K562 (cell line): ENCODE measurements around the gene PPP2R1B. TPM values are rescaled to one million over a fixed set of nuclear protein-coding genes. Genes with fewer than 3 reads are reported as not detected.

Experiments
- ATAC-seq: fragments of 200-7000 bp; cut with Tn5 transposase; 3 replicates; pipeline ENCODE4 v1.9.1; 2020; ENCODE audit warnings: moderate library complexity
- BruUV-seq: library from RNA; stranded (reverse); fragments of 400-500 nt; replicated peaks from 2 replicates; lab custom pipeline; 2021; lab: Mats Ljungman, UMichigan
- CTCF ChIA-PET: fragments of 300-600 bp; formaldehyde crosslinking; extraction: SDS; loops from one replicate; lab custom pipeline; 2021; ENCODE audit warnings: low intra/inter-chr PET ratio; lab: Yijun Ruan, JAX
- POLR2A ChIA-PET: fragments of 300-600, 350-650 bp; sonication (Branson Sonifier 250); formaldehyde crosslinking; extraction: SDS; loops from one replicate; lab custom pipeline; 2021; ENCODE audit warnings: antibody characterized with exemption, inconsistent platforms; lab: Yijun Ruan, JAX
- DNase-seq, 4 experiments: peaks; one replicate each; pipeline versions ENCODE4 v3.0.0 to v3.0.0-alpha.2; 2011 to 2018; ENCODE audit warnings: low spot score in 3 of 4, mixed read lengths in 3 of 4; ENCODE audit errors: extremely low read depth in 1 of 4
- FAIRE-seq: peaks from 2 replicates; lab custom pipeline; 2011; peaks lifted over from hg19 to GRCh38; lab: Jason Lieb, UNC
- H2AFZ ChIP-seq: 2 replicates; pipeline ENCODE4 v1.6.0; 2011; ENCODE audit warnings: low read depth, low read length, control low read depth, inconsistent platforms
- H3K27ac ChIP-seq: fragments of 200-600 bp; 3 replicates; pipeline ENCODE4 v1.8.0; 2011; ENCODE audit warnings: low read depth, mild to moderate bottlenecking, control low read depth, inconsistent platforms, low read length, moderate library complexity, mixed read lengths; ENCODE audit errors: extremely low read depth
- H3K27me3 ChIP-seq, 2 experiments: fragments of 300-600 bp in 1 of 2; 2 replicates in 1 of 2; 3 replicates in 1 of 2; pipeline versions ENCODE4 v1.6.0 to v1.8.0; 2011; ENCODE audit warnings: inconsistent platforms in 2 of 2, low read length in 2 of 2, mild to moderate bottlenecking in 1 of 2, mixed read lengths in 1 of 2, moderate library complexity in 1 of 2; ENCODE audit not compliant: control insufficient read depth in 2 of 2, insufficient read depth in 2 of 2
- H3K36me3 ChIP-seq: fragments of 300-600 bp; 3 replicates; pipeline ENCODE4 v1.8.0; 2011; ENCODE audit warnings: mild to moderate bottlenecking, low read length, inconsistent platforms; ENCODE audit not compliant: control insufficient read depth, insufficient read depth
- H3K4me1 ChIP-seq, 2 experiments: fragments of 200-600 bp in 1 of 2; replicated peaks in 1 of 2; 2 replicates in 1 of 2; 3 replicates in 1 of 2; pipeline versions ENCODE4 v1.5.1 to v1.8.0; 2011; ENCODE audit warnings: inconsistent platforms in 2 of 2, low read length in 2 of 2, mild to moderate bottlenecking in 1 of 2, mixed read lengths in 1 of 2, moderate library complexity in 1 of 2; ENCODE audit not compliant: control insufficient read depth in 2 of 2, insufficient read depth in 2 of 2
- H3K4me2 ChIP-seq: 2 replicates; pipeline ENCODE4 v1.6.1; 2011; ENCODE audit warnings: low read length, control low read depth, inconsistent platforms, mixed read lengths; ENCODE audit not compliant: insufficient read depth
- H3K4me3 ChIP-seq: fragments of 200-600 bp; sonication (generic), shearing (Covaris generic); 2 replicates; pipeline ENCODE4 v1.5.1; 2016; ENCODE audit warnings: control low read depth, inconsistent platforms
- H3K79me2 ChIP-seq: fragments of 200-600 bp; 3 replicates; pipeline ENCODE4 v1.8.0; 2011; ENCODE audit warnings: low read length, inconsistent platforms; ENCODE audit not compliant: control insufficient read depth, insufficient read depth
- H3K9ac ChIP-seq, 2 experiments: 2 replicates each; pipeline versions ENCODE4 v1.6.0 to v1.6.1; 2011; ENCODE audit warnings: low read depth in 2 of 2, low read length in 2 of 2, control low read depth in 1 of 2, inconsistent platforms in 1 of 2, mild to moderate bottlenecking in 1 of 2, mixed read lengths in 1 of 2; ENCODE audit not compliant: insufficient read depth in 1 of 2
- H3K9me1 ChIP-seq: one replicate; pipeline ENCODE4 v1.6.0; 2011; ENCODE audit warnings: inconsistent platforms, mild to moderate bottlenecking, low read length, moderate library complexity; ENCODE audit not compliant: control insufficient read depth, insufficient read depth
- H3K9me3 ChIP-seq: replicated peaks from 2 replicates; pipeline ENCODE4 v1.5.1; 2011; ENCODE audit warnings: low read depth, low read length, inconsistent platforms; ENCODE audit not compliant: control insufficient read depth, insufficient read depth
- H4K20me1 ChIP-seq: replicated peaks from 2 replicates; pipeline ENCODE4 v1.6.1; 2011; ENCODE audit warnings: low read length, inconsistent platforms, mixed read lengths; ENCODE audit not compliant: control insufficient read depth, insufficient read depth
- POLR2AphosphoS2 ChIP-seq: IDR thresholded peaks from 2 replicates; pipeline ENCODE4 v1.6.1; 2012; ENCODE audit warnings: low read length, improper control_type of control experiment
- WGBS: fragments of 100-300 bp; shearing (Covaris generic); methylation state at CpG from one replicate; pipeline ENCODE4 v1.1.6; 2016; ENCODE audit warnings: low coverage, mixed read lengths; ENCODE audit not compliant: insufficient coverage; ENCODE audit errors: missing lambda C conversion rate; 5-methylcytosine and 5-hydroxymethylcytosine counted together
- in situ Hi-C: fragments of 300-500 bp; cut with MboI; formaldehyde crosslinking; loops from 4 replicates; pipeline ENCODE4 v1.15.0; 2018; ENCODE audit warnings: inconsistent platforms, mixed read lengths
- intact Hi-C: fragments of 100-400 bp; cut with micrococcal nuclease; formaldehyde crosslinking; loops from 2 replicates; pipeline ENCODE4 v1.14.2; 2022
- polyA plus RNA-seq, 8 experiments: library from polyadenylated mRNA; depleted of rRNA in 4 of 8; stranded (reverse) in 5 of 8; unstranded in 3 of 8; fragments of >200 nt; fragmentation: Nextera tagmentation in 2 of 8; fragmentation: Illumina TruSeq in 1 of 8; extraction: Ambion mirVana in 2 of 8; extraction: Trizol in 1 of 8; gene quantifications; 2 replicates each; pipeline versions ENCODE4 v1.2.1 to v1.2.3, GENCODE V29; 2011 to 2014; ENCODE audit warnings: inconsistent platforms in 1 of 8, missing spikeins in 1 of 8
- total RNA-seq, 7 experiments: library from RNA; depleted of rRNA in 6 of 7; stranded (reverse); fragments of >200 nt in 6 of 7; fragmentation: Illumina TruSeq in 2 of 7; extraction: Trizol in 2 of 7; gene quantifications; 2 replicates each; pipeline versions ENCODE4 v1.2.1 to v1.2.3, GENCODE V29; 2011 to 2021; ENCODE audit warnings: low replicate concordance in 1 of 7
- TF ChIP-seq, protein P1 (sequence below), 3 experiments: fragments of 200-800 bp in 1 of 3; fragments of 250-450 bp in 1 of 3; fragments of 450-650 bp in 1 of 3; sonication (Bioruptor Pico) in 1 of 3; sonication (Bioruptor generic) in 1 of 3; formaldehyde crosslinking in 1 of 3; IDR thresholded peaks; 2 replicates each; pipeline versions ENCODE4 v1.6.1 to v1.8.0; 2016 to 2022; ENCODE audit warnings: mild to moderate bottlenecking in 2 of 3, missing genetic modification characterization in 2 of 3, missing compliant biosample characterization in 1 of 3, moderate library complexity in 1 of 3

PPP2R1B gene
- total and polyA plus RNA-seq, 9 of the 15 experiments (the other 6 are each of a cell fraction or from before 2014, with no cell fraction given), result 24.6 to 68.5 (median 39.8) TPM

DNA sequence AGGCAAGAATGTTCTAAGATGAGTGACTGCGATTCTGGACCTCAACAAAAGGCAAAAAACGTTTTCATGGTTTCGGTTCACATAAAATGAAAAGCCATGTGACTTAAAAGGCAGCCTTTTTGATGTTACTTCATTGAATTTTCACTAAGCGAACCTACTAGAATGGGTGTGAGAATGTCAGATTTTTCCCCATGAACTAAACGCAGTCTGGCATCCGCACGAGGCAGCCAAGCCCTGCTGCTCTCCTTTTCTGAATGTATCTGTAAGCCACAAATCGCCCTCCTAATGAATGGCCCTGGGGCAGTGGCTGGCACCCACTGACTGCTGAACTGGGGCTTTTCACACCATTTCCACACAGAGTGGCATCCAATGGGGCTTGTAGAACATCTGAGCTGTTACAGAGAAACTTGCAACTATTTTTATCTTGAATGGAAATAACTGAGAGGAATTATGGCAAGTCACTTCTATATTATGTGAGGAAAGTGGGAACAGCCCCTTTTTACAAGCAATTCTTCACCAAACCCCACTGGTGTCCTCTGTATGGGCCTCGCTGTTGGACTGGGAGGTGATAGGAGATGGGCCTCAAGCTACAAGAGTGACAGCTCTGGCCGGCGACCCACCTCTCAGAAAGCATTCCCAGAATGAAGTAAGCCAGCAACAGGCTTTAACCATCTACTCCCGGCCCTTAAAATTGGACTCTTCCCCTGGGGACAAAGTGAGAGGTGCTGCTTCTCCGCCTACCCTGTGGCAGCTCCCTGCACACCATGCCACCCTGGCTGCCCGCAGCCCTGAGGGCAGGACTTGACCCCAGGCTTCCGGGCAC, 29.4 kb downstream of the PPP2R1B start:
- FAIRE-seq (no peak), DNase-seq (no peak), ATAC-seq (no peak)
- no peaks in the 10 kb centered on the region for H3K79me2 ChIP-seq
- ChIA-PET POLR2A (interaction anchor here (0.8 kb wide), 1 partner anchor 17 kb away, joined by 3 read pairs; no protein-coding TSS in a partner anchor), CTCF (no interaction called here)
- 80% methylated on average over 13 of the region's 15 CpGs for WGBS
- H3K9me3 ChIP-seq, result no peaks in the 10 kb centered on the region
- in situ Hi-C loops (no loop called here), intact Hi-C loops (no loop called here)
- BruUV-seq, result no TSS peak
- no peak overlapping the region for H3K4me3 ChIP-seq
- TF ChIP-seq POLR2AphosphoS2, result peak; percentile 19; the same call in 1 of the 2 replicates
- TF ChIP-seq, protein P1, sequence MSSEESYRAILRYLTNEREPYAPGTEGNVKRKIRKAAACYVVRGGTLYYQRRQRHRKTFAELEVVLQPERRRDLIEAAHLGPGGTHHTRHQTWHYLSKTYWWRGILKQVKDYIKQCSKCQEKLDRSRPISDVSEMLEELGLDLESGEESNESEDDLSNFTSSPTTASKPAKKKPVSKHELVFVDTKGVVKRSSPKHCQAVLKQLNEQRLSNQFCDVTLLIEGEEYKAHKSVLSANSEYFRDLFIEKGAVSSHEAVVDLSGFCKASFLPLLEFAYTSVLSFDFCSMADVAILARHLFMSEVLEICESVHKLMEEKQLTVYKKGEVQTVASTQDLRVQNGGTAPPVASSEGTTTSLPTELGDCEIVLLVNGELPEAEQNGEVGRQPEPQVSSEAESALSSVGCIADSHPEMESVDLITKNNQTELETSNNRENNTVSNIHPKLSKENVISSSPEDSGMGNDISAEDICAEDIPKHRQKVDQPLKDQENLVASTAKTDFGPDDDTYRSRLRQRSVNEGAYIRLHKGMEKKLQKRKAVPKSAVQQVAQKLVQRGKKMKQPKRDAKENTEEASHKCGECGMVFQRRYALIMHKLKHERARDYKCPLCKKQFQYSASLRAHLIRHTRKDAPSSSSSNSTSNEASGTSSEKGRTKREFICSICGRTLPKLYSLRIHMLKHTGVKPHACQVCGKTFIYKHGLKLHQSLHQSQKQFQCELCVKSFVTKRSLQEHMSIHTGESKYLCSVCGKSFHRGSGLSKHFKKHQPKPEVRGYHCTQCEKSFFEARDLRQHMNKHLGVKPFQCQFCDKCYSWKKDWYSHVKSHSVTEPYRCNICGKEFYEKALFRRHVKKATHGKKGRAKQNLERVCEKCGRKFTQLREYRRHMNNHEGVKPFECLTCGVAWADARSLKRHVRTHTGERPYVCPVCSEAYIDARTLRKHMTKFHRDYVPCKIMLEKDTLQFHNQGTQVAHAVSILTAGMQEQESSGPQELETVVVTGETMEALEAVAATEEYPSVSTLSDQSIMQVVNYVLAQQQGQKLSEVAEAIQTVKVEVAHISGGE (CRISPR knock-in tag; IDR thresholded peaks at IDR 0.05), result no peak
- no peak overlapping the region for H3K4me2 ChIP-seq
- no peak overlapping the region for H2AFZ ChIP-seq
- peaks cover 4% of the 10 kb centered on the region; the same call in 1 of the 2 replicates for H4K20me1 ChIP-seq
- no peaks in the 10 kb centered on the region for H3K9me1 ChIP-seq
- no peaks in the 10 kb centered on the region for H3K27me3 ChIP-seq
- H3K4me1 ChIP-seq, result peaks cover 0 to 8% of the 10 kb centered on the region in 2 experiments; a peak in 3 of 5 replicates
- no peak overlapping the region for H3K27ac ChIP-seq
- peaks cover 37% of the 10 kb centered on the region for H3K36me3 ChIP-seq
- peak overlapping the region in 1 of 2 experiments; percentile 56; a peak in 1 of 4 replicates for H3K9ac ChIP-seq
